ENCODE measurements around the gene MFN2.

MFN2 gene

DNA sequence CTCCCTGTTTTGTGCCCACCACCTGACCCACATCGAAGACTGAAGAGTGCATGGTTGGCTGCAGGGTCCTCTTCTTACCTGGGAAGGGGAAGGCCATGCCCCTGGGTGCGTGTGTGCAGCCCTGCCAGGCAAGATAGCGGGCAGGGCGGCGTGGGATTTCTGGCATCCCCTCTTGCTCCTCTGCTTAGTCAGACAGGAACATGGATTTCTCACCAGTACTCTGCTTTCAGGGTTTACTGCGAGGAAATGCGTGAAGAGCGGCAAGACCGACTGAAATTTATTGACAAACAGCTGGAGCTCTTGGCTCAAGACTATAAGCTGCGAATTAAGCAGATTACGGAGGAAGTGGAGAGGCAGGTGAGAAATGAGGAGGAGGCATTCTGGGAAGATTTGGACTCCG is 23.5 kb downstream of the MFN2 start (continued):
- TF ChIP-seq, protein P1, sequence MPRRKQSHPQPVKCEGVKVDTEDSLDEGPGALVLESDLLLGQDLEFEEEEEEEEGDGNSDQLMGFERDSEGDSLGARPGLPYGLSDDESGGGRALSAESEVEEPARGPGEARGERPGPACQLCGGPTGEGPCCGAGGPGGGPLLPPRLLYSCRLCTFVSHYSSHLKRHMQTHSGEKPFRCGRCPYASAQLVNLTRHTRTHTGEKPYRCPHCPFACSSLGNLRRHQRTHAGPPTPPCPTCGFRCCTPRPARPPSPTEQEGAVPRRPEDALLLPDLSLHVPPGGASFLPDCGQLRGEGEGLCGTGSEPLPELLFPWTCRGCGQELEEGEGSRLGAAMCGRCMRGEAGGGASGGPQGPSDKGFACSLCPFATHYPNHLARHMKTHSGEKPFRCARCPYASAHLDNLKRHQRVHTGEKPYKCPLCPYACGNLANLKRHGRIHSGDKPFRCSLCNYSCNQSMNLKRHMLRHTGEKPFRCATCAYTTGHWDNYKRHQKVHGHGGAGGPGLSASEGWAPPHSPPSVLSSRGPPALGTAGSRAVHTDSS (tag by site-specific recombination; IDR thresholded peaks at IDR 0.05), result no peak
- no peak for TF ChIP-seq ZSCAN30 (tag by site-specific recombination; IDR thresholded peaks at IDR 0.05)
- no peak for TF ChIP-seq ZNF37A (tag by site-specific recombination; IDR thresholded peaks at IDR 0.05)

DNA sequence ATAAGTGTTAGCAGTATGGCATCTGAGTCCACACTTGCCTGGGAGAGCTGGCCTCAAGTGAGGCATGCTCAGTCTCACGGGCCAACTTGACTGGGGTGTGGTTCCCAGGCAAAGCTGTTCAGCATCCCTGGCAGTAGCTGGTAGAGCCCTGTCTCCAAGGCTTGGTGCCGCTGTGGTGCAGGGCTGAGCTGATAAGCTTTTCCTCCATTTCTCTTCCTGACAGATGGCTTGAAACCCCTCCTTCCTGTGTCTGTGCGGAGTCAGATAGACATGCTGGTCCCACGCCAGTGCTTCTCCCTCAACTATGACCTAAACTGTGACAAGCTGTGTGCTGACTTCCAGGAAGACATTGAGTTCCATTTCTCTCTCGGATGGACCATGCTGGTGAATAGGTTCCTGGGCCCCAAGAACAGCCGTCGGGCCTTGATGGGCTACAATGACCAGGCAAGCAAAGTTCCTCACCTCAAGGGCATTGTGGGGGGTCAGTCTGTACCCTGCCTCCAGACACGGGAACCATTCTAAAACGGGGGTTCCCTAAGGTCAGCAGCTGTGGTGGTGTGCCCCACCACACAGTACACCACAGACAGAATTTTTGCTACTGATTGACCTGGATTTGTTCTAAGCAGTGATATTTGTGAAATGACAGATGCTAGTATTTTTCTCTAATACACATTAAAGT is 25.4 kb downstream of the MFN2 start:
- H3K27ac ChIP-seq (ENCODE audit: extremely low read depth, low read depth, low read length), result no peak overlapping the region
- CTCF ChIA-PET, result no interaction called here
- POLR2A ChIA-PET, result interaction anchor here (1.5 kb wide), 1 partner anchor 14 kb away, joined by 6 read pairs; the partner anchor contains the start of gene MIIP
- H3K9me3 ChIP-seq (ENCODE audit: control insufficient read depth, insufficient read depth, low read depth, low read length), result no peaks in the 10 kb centered on the region
- H3K36me3 ChIP-seq (ENCODE audit: control insufficient read depth in 2 of 2, insufficient read depth in 1 of 2, low read length in 2 of 2), result peaks cover 12 to 92% of the 10 kb centered on the region in 2 experiments; a peak in 2 of 3 replicates
- no peaks in the 10 kb centered on the region for H3K4me1 ChIP-seq (ENCODE audit: control insufficient read depth, insufficient read depth, low read length)
- TF ChIP-seq, protein P2, sequence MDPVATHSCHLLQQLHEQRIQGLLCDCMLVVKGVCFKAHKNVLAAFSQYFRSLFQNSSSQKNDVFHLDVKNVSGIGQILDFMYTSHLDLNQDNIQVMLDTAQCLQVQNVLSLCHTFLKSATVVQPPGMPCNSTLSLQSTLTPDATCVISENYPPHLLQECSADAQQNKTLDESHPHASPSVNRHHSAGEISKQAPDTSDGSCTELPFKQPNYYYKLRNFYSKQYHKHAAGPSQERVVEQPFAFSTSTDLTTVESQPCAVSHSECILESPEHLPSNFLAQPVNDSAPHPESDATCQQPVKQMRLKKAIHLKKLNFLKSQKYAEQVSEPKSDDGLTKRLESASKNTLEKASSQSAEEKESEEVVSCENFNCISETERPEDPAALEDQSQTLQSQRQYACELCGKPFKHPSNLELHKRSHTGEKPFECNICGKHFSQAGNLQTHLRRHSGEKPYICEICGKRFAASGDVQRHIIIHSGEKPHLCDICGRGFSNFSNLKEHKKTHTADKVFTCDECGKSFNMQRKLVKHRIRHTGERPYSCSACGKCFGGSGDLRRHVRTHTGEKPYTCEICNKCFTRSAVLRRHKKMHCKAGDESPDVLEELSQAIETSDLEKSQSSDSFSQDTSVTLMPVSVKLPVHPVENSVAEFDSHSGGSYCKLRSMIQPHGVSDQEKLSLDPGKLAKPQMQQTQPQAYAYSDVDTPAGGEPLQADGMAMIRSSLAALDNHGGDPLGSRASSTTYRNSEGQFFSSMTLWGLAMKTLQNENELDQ (tag by site-specific recombination; IDR thresholded peaks at IDR 0.05; ENCODE audit: low read depth), result no peak
- TF ChIP-seq TSHZ1 (tag by site-specific recombination; IDR thresholded peaks at IDR 0.05; ENCODE audit: borderline replicate concordance), result no peak
- no peak for TF ChIP-seq ZNF221 (tag by site-specific recombination; IDR thresholded peaks at IDR 0.05; ENCODE audit: borderline replicate concordance)
- TF ChIP-seq ZNF366 (tag by site-specific recombination; conservative IDR thresholded peaks at IDR 0.05), result no peak
- no peak for TF ChIP-seq YY1 (tag by site-specific recombination; IDR thresholded peaks at IDR 0.05)
- TF ChIP-seq IKZF3 (tag by site-specific recombination; IDR thresholded peaks at IDR 0.05), result no peak
- no peak for TF ChIP-seq ZNF549 (tag by site-specific recombination; IDR thresholded peaks at IDR 0.05)
- TF ChIP-seq ZNF2 (tag by site-specific recombination; IDR thresholded peaks at IDR 0.05), result no peak
- TF ChIP-seq ZNF610 (tag by site-specific recombination; IDR thresholded peaks at IDR 0.05; ENCODE audit: borderline replicate concordance), result no peak
- no peak for TF ChIP-seq ZNF341 (tag by site-specific recombination; IDR thresholded peaks at IDR 0.05; ENCODE audit: low read depth)
- TF ChIP-seq ZNF514 (tag by site-specific recombination; IDR thresholded peaks at IDR 0.05), result no peak
- TF ChIP-seq ZNF175 (tag by site-specific recombination; IDR thresholded peaks at IDR 0.05), result no peak
- no peak for TF ChIP-seq ZNF23 (tag by site-specific recombination; IDR thresholded peaks at IDR 0.05; ENCODE audit: borderline replicate concordance)
- no peak for TF ChIP-seq ZNF658 (tag by site-specific recombination; IDR thresholded peaks at IDR 0.05)
- no peak for TF ChIP-seq ZNF394 (tag by site-specific recombination; IDR thresholded peaks at IDR 0.05; ENCODE audit: borderline replicate concordance)
- H3K4me3 ChIP-seq (ENCODE audit: low read depth, low read length), result no peak overlapping the region
